Heart left ventricle (tissue), 16 donors: Measurements from ENCODE around the gene GNG7. TPM values are rescaled to one million over a fixed set of nuclear protein-coding genes. Genes with fewer than 3 reads are reported as not detected.

ENCODE experiments used
- ATAC-seq, 4 donors: fragments of 200-7000 bp; cut with Tn5 transposase; one replicate each; pipeline ENCODE4 v1.9.1; 2020 to 2022; ENCODE audit warnings: moderate library complexity in 4 of 4, mild to moderate bottlenecking in 3 of 4, moderate number of reproducible peaks in 1 of 4
- DNase-seq, 5 donors: peaks; one replicate each; pipeline ENCODE4 v3.0.0-alpha.2; 2020
- H3K27ac ChIP-seq, 12 donors: fragments of 200-600 bp; sonication (generic) in 4 of 12; one replicate each; pipeline versions ENCODE4 v1.5.0 to v1.8.0; 2016 to 2022; ENCODE audit warnings: mild to moderate bottlenecking in 2 of 12
- H3K27me3 ChIP-seq, 9 donors: fragments of 200-600 bp; sonication (generic) in 2 of 9; one replicate each; pipeline versions ENCODE4 v1.5.1 to v1.8.0; 2016 to 2022; ENCODE audit warnings: mild to moderate bottlenecking in 3 of 9
- H3K36me3 ChIP-seq, 9 donors: fragments of 200-600 bp; sonication (generic) in 2 of 9; one replicate each; pipeline versions ENCODE4 v1.5.0 to v1.8.0; 2018 to 2022; ENCODE audit warnings: mild to moderate bottlenecking in 2 of 9
- H3K4me1 ChIP-seq, 12 donors: fragments of 200-600 bp; sonication (generic) in 4 of 12; one replicate each; pipeline versions ENCODE4 v1.5.0 to v1.8.0; 2016 to 2022; ENCODE audit warnings: mild to moderate bottlenecking in 3 of 12
- H3K4me3 ChIP-seq, 12 donors: fragments of 200-600 bp; sonication (generic) in 4 of 12; one replicate each; pipeline versions ENCODE4 v1.5.0 to v1.8.0; 2017 to 2022; ENCODE audit warnings: mild to moderate bottlenecking in 9 of 12, moderate library complexity in 4 of 12
- H3K9me3 ChIP-seq, 12 donors: fragments of 200-600 bp; sonication (generic) in 4 of 12; one replicate each; pipeline versions ENCODE4 v1.5.0 to v1.8.0; 2016 to 2022; ENCODE audit warnings: mild to moderate bottlenecking in 1 of 12
- POLR2A ChIP-seq, 2 donors: fragments of 450-650 bp; IDR thresholded peaks; one replicate each; pipeline ENCODE4 v1.6.1; 2017; ENCODE audit warnings: antibody characterized with exemption in 2 of 2, mild to moderate bottlenecking in 2 of 2, moderate library complexity in 2 of 2
- WGBS, 4 donors: extraction: QIAGEN DNeasy Blood & Tissue Kit in 2 of 4; methylation state at CpG; one replicate each; pipeline versions ENCODE4 v1.1.5 to v1.1.7; 2013 to 2018; 5-methylcytosine and 5-hydroxymethylcytosine counted together
- intact Hi-C, 10 donors: fragments of 100-400 bp; cut with DNase I; formaldehyde crosslinking; loops; one replicate each; pipeline versions ENCODE4 v1.11.1 to v1.14.2; 2022
- polyA plus RNA-seq, 2 donors: library from polyadenylated mRNA; stranded (reverse); fragments of 200-250 nt; gene quantifications; one replicate each; pipeline ENCODE4 v1.2.3, GENCODE V29; 2013
- total RNA-seq, 9 donors: library from RNA; depleted of rRNA in 2 of 9; stranded (reverse); fragments of >200 nt in 2 of 9; fragmentation: NEBNext Ultra II Directional in 3 of 9; extraction: Animal tissue kit (Norgen Biotek cat#: 25700) in 3 of 9; gene quantifications; one replicate each; pipeline versions ENCODE4 v1.1.0 to v1.2.4, GENCODE V29; 2016 to 2023
- TF ChIP-seq, protein P1 (sequence below), 12 donors: fragments of 200-600 bp; sonication (generic) in 4 of 12; IDR thresholded peaks; one replicate each; pipeline versions ENCODE4 v1.5.0 to v1.8.0; 2018 to 2022; ENCODE audit warnings: antibody characterized with exemption in 12 of 12, mild to moderate bottlenecking in 5 of 12
- donor health status: ischemic (EF 13 %, LVEDD 7.1; RV severe dilation, severe dysfunction).
- donor health status: healthy with polysubstance abuse.
- donor health status: DM: no; HTN: yes; CAD: no.
- donor health status: DM: no; HTN: no; CAD: no.
- donor health status: ischemic (EF 25% LVEDD 6.9; RV normal size, moderate dysfunction).
- donor health status: ischemic (EF 25% LVEDD 5.7; RV mildly dilated, moderate dysfunction).
- donor health status: healthy.
- donor health status: DM: yes; HTN: yes; CAD: no.
- donor health status: ischemic (EF 35%, LVEDD 5.7; RV mildly dilated, moderate dysfunction).
- donor health status: nonischemic (EF 11% LVEDD 7.7; RV severe dilation, severe dysfunction).
- donor health status: DM: yes; HTN: yes; CAD: no.
- donor health status: PGD.
- donor health status: ischemic (EF 29% LVEDD 5.4; RV normal size, mild dysfunction).
- donor health status: nonischemic (EF 23%, LVEDD 6.1; RV moderate dilation, normal function).

The GNG7 gene
- total and polyA plus RNA-seq, 11 donors: 11.7 to 46.4 (median 24.0) TPM

DNA sequence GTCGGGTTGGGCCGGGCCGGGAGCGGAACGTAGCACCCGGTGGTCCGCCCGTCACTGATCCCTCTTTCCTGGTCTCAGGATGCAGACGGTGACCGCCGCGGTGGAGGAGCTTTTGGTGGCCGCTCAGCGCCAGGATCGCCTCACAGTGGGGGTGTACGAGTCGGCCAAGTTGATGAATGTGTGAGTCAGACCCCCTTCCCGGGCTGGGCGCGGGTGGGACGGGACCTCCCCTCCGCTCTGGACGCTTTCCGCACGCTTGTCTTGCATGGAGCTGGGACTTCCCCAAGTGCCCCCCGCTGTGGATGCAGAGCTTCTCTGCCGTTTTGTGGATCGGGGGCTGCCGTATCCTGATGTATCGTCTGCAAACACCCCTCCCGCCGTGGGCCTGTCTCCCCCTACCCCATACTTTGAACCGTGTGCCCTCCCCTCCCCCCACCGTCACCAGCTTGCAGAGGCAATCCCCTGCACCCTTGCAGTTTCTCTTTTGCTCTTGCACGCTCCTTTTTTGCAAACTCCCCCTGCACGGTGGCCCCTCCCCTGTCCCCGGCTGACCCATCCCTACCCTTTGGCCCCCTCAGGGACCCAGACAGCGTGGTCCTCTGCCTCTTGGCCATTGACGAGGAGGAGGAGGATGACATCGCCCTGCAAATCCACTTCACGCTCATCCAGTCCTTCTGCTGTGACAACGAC lies 225.9 kb downstream of the GNG7 start:
- Histone ChIP-seq H3K36me3 (peaks cover 0 to 14% (median 0%) of the 10 kb centered on the region in 9 donors), H3K4me3 (peak overlapping the region; percentile 60 to 98 (median 88)), H3K9me3 (no peaks in the 10 kb centered on the region), H3K27me3 (no peaks in the 10 kb centered on the region), H3K27ac (peak overlapping the region; percentile 82 to 96 (median 91)), H3K4me1 (peaks cover 4 to 42% (median 28%) of the 10 kb centered on the region in 12 donors)
- 0 to 1% (median 0%) methylated on average over 14 to 42 of the region's 42 CpGs for WGBS, 4 donors
- ATAC-seq: peak in 2 of 4 donors; percentile 1 to 3
- peak in 4 of 5 donors; percentile 48 to 64 (median 60) for DNase-seq
- TF ChIP-seq POLR2A (IDR thresholded peaks at IDR 0.05): no peak
- TF ChIP-seq, protein P1, sequence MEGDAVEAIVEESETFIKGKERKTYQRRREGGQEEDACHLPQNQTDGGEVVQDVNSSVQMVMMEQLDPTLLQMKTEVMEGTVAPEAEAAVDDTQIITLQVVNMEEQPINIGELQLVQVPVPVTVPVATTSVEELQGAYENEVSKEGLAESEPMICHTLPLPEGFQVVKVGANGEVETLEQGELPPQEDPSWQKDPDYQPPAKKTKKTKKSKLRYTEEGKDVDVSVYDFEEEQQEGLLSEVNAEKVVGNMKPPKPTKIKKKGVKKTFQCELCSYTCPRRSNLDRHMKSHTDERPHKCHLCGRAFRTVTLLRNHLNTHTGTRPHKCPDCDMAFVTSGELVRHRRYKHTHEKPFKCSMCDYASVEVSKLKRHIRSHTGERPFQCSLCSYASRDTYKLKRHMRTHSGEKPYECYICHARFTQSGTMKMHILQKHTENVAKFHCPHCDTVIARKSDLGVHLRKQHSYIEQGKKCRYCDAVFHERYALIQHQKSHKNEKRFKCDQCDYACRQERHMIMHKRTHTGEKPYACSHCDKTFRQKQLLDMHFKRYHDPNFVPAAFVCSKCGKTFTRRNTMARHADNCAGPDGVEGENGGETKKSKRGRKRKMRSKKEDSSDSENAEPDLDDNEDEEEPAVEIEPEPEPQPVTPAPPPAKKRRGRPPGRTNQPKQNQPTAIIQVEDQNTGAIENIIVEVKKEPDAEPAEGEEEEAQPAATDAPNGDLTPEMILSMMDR (IDR thresholded peaks at IDR 0.05): no peak
- intact Hi-C loops: loop anchor here in 8 of 10 donors (1.0 to 5.0 kb wide), 10 partner anchors 18 to 126 kb away; no protein-coding TSS in a partner anchor

DNA sequence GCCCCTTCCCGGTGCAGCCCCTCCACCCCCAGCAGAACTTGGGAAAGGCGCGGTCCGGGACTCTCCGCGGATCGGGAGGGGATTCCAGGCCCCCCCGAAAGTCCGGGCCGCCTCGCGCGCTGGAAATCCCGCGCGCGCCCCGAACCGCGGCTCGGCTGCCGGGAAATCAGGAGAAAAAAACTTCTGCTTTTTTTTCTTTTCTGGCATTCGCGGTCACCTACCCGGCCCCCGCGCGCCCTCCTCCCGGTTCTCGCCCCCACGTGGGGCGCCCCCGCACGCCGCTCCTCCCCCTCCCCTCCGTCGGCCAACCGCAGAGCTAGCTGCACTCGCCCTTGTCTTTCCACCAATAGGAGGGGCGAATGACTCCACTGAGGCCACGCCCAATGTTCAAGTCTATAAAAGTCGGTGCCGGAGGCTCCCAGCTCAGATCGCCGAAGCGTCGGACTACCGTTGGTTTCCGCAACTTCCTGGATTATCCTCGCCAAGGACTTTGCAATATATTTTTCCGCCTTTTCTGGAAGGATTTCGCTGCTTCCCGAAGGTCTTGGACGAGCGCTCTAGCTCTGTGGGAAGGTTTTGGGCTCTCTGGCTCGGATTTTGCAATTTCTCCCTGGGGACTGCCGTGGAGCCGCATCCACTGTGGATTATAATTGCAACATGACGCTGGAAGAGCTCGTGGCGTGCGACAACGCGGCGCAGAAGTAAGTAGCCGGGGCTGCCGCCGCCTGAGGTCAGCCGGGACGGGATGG lies 226.6 kb downstream of the GNG7 start, which contains the start of gene GADD45B:
Gene GADD45B (plus strand): TSS at position 426 of the 749 bp plus-strand sequence. CDS start 232 bp downstream, at position 658.
- TF ChIP-seq, protein P1 (IDR thresholded peaks at IDR 0.05): no peak
- peak; percentile 100 for TF ChIP-seq POLR2A (IDR thresholded peaks at IDR 0.05)
- no peaks in the 10 kb centered on the region for H3K9me3 ChIP-seq
- H3K27ac ChIP-seq: peak within 1 kb of the TSS; percentile 82 to 96 (median 91)
- DNase-seq (peak; percentile 98), ATAC-seq (peak; percentile 78 to 89 (median 84))
- H3K27me3 ChIP-seq: no peaks in the 10 kb centered on the region
- 0 to 1% (median 0%) methylated on average over 27 to 70 of the region's 70 CpGs for WGBS, 4 donors
- H3K36me3 ChIP-seq: peaks cover 0 to 14% (median 0%) of the 10 kb centered on the region in 9 donors
- peak within 1 kb of the TSS; percentile 60 to 98 (median 88) for H3K4me3 ChIP-seq
- H3K4me1 ChIP-seq: peaks cover 4 to 42% (median 28%) of the 10 kb centered on the region in 12 donors
- intact Hi-C loops: loop anchor here in 9 of 10 donors (1.0 to 5.0 kb wide), 14 partner anchors 19 to 135 kb away; no protein-coding TSS in a partner anchor

DNA sequence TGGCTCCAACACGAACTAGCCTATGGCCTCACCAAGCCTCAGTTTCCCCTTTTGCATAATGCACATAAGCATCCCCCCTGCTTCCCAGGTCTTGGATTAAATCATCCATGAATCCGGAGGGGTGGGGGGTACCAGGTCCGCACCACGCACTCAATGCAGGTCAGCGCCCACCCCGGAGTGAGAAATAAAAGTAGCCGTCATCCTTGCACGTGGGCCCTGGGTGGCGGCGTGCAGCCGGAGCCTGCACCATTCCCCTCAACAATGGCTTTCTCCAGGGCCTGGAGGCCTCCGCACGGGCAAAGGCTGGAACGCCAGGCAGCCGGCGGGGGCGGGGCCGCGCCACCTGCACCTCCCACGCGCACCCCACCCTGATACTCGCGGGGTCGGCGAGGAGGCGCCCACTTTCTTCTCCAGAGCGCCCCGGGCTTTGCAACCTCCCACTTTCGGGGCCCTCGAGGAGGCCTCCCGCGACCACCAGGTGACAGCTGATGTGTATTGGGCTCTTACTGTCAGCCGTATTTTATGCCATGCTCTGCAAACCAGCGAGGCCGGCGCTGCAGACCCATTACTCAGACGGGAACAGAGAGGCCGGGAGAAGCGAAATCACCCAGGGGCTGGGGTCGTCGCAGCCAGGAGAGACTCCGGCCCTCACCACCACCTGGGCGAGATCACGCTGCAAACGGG lies 227.3 kb downstream of the GNG7 start:
- Histone ChIP-seq H3K9me3 (no peaks in the 10 kb centered on the region), H3K4me1 (peaks cover 4 to 42% (median 28%) of the 10 kb centered on the region in 12 donors), H3K36me3 (peaks cover 0 to 14% (median 0%) of the 10 kb centered on the region in 9 donors), H3K27ac (peak overlapping the region; percentile 70 to 96 (median 91)), H3K4me3 (peak overlapping the region; percentile 41 to 98 (median 88)), H3K27me3 (no peaks in the 10 kb centered on the region)
- peak; percentile 52 to 77 (median 73) for DNase-seq
- 1 to 2% (median 1%) methylated on average over 26 to 45 of the region's 45 CpGs for WGBS, 4 donors
- intact Hi-C loops: loop anchor here in 6 of 10 donors (1.0 to 5.0 kb wide), 7 partner anchors 52 to 136 kb away; no protein-coding TSS in a partner anchor
- TF ChIP-seq, protein P1 (IDR thresholded peaks at IDR 0.05): no peak
- TF ChIP-seq POLR2A (IDR thresholded peaks at IDR 0.05): no peak
- peak in 3 of 4 donors; percentile 9 to 23 (median 18) for ATAC-seq
